HepG2 (cell line): ENCODE data around the gene NAV2. TPM values are rescaled to one million over a fixed set of nuclear protein-coding genes. Genes with fewer than 3 reads are reported as not detected.

Experiments
- ATAC-seq: fragments of 200-7000 bp; cut with Tn5 transposase; 3 replicates; pipeline ENCODE4 v1.9.1; 2020; ENCODE audit warnings: mild to moderate bottlenecking, moderate library complexity
- BruUV-seq: library from RNA; stranded (reverse); fragments of 400-500 nt; replicated peaks from 2 replicates; lab custom pipeline; 2021; lab: Mats Ljungman, UMichigan
- CTCF ChIA-PET: fragments of 300-600 bp; formaldehyde crosslinking; extraction: SDS; loops from one replicate; lab custom pipeline; 2021; ENCODE audit warnings: low total read pairs, inconsistent platforms, low intra/inter-chr PET ratio; lab: Yijun Ruan, JAX
- POLR2A ChIA-PET: fragments of 350-600 bp; sonication (Branson Sonifier 250); formaldehyde crosslinking; loops from one replicate; lab custom pipeline; 2020; ENCODE audit warnings: antibody characterized with exemption, inconsistent platforms; lab: Yijun Ruan, JAX
- DNase-seq: peaks from one replicate; pipeline ENCODE4 v3.0.0-alpha.2; 2015; ENCODE audit warnings: low spot score
- FAIRE-seq: peaks from 3 replicates; lab custom pipeline; 2011; peaks lifted over from hg19 to GRCh38; lab: Jason Lieb, UNC
- H2AFZ ChIP-seq: one replicate; pipeline ENCODE4 v1.6.1; 2011; ENCODE audit warnings: low read length, inconsistent platforms
- H3K27ac ChIP-seq: fragments of 300-600 bp; 3 replicates; pipeline ENCODE4 v1.8.0; 2011; ENCODE audit warnings: mixed run types, mild to moderate bottlenecking, mixed read lengths, low read length, inconsistent platforms; ENCODE audit not compliant: insufficient read depth; ENCODE audit errors: extremely low read length
- H3K27me3 ChIP-seq, 2 experiments: fragments of 200-600 bp in 1 of 2; 2 replicates in 1 of 2; 3 replicates in 1 of 2; pipeline versions ENCODE4 v1.6.0 to v1.8.0; 2011; ENCODE audit warnings: low read length in 2 of 2, mild to moderate bottlenecking in 2 of 2, moderate library complexity in 2 of 2, inconsistent platforms in 1 of 2; ENCODE audit not compliant: insufficient read depth in 2 of 2, control insufficient read depth in 1 of 2
- H3K36me3 ChIP-seq, 2 experiments: fragments of 200-600 bp in 1 of 2; replicated peaks in 1 of 2; 2 replicates in 1 of 2; 3 replicates in 1 of 2; pipeline versions ENCODE4 v1.5.1 to v1.8.0; 2011; ENCODE audit warnings: low read length in 2 of 2, inconsistent platforms in 1 of 2; ENCODE audit not compliant: insufficient read depth in 2 of 2, control insufficient read depth in 1 of 2
- H3K4me1 ChIP-seq: 2 replicates; pipeline ENCODE4 v1.5.1; 2012; ENCODE audit warnings: low read length, inconsistent platforms; ENCODE audit not compliant: insufficient read depth
- H3K4me2 ChIP-seq: 2 replicates; pipeline ENCODE4 v1.6.0; 2011; ENCODE audit warnings: low read depth, low read length, inconsistent platforms
- H3K4me3 ChIP-seq, 3 experiments: fragments of 200-600 bp in 1 of 3; sonication (generic), shearing (Covaris generic) in 1 of 3; replicated peaks in 1 of 3; 2 replicates each; pipeline ENCODE4 v1.5.1; 2011 to 2016; ENCODE audit warnings: low read length in 3 of 3, inconsistent platforms in 2 of 3, low read depth in 2 of 3, mild to moderate bottlenecking in 2 of 3, control low read depth in 1 of 3, mixed read lengths in 1 of 3; ENCODE audit not compliant: insufficient read depth in 1 of 3
- H3K79me2 ChIP-seq: one replicate; pipeline ENCODE4 v1.6.1; 2011; ENCODE audit warnings: low read length, inconsistent platforms; ENCODE audit not compliant: insufficient read depth
- H3K9ac ChIP-seq: 2 replicates; pipeline ENCODE4 v1.6.0; 2011; ENCODE audit warnings: mild to moderate bottlenecking, low read depth, low read length, inconsistent platforms; ENCODE audit not compliant: insufficient read depth
- H3K9me3 ChIP-seq: 2 replicates; pipeline ENCODE4 v1.5.1; 2012; ENCODE audit warnings: mild to moderate bottlenecking, low read length
- H4K20me1 ChIP-seq: 2 replicates; pipeline ENCODE4 v1.6.0; 2011; ENCODE audit warnings: inconsistent platforms, mild to moderate bottlenecking, low read length, moderate library complexity; ENCODE audit not compliant: insufficient read depth
- BHLHE40 ChIP-seq: IDR thresholded peaks from 2 replicates; pipeline ENCODE4 v1.6.1; 2011; ENCODE audit warnings: low read length, improper control_type of control experiment
- CCAR2 ChIP-seq: fragments of 200-400 bp; formaldehyde crosslinking; optimal IDR thresholded peaks from 2 replicates; pipeline ENCODE3; 2018; ENCODE audit warnings: low read depth, mild to moderate bottlenecking, low read length, moderate library complexity
- LCORL ChIP-seq, 2 experiments: fragments of 450-650 bp in 1 of 2; sonication (generic) in 1 of 2; formaldehyde crosslinking in 1 of 2; IDR thresholded peaks; 2 replicates each; pipeline versions ENCODE4 v1.5.0 to v1.6.1; 2017 to 2020; ENCODE audit warnings: antibody characterized with exemption in 1 of 2, missing genetic modification reagents in 1 of 2
- SP4 ChIP-seq: sonication (generic); formaldehyde crosslinking; IDR thresholded peaks from 2 replicates; pipeline ENCODE4 v1.8.1; 2023; ENCODE audit warnings: mild to moderate bottlenecking, missing genetic modification reagents
- ZBTB20 ChIP-seq: sonication (generic); formaldehyde crosslinking; IDR thresholded peaks from 2 replicates; pipeline ENCODE4 v1.8.1; 2023; ENCODE audit warnings: missing genetic modification reagents, low read depth, mild to moderate bottlenecking, borderline replicate concordance
- ZMAT5 ChIP-seq: sonication (generic); formaldehyde crosslinking; IDR thresholded peaks from 2 replicates; pipeline ENCODE4 v1.5.0; 2020; ENCODE audit warnings: mild to moderate bottlenecking, low read depth, missing genetic modification reagents, borderline replicate concordance
- ZNF275 ChIP-seq: sonication (generic); formaldehyde crosslinking; IDR thresholded peaks from 2 replicates; pipeline ENCODE4 v1.8.0; 2022; ENCODE audit warnings: missing genetic modification reagents, mild to moderate bottlenecking, inconsistent platforms, borderline replicate concordance
- ZNF337 ChIP-seq: sonication (generic); formaldehyde crosslinking; IDR thresholded peaks from 2 replicates; pipeline ENCODE4 v1.5.1; 2020; ENCODE audit warnings: missing genetic modification reagents, low read depth, mild to moderate bottlenecking, borderline replicate concordance
- ZSCAN25 ChIP-seq: sonication (generic); formaldehyde crosslinking; IDR thresholded peaks from 2 replicates; pipeline ENCODE4 v1.8.0; 2022; ENCODE audit warnings: mild to moderate bottlenecking, missing genetic modification reagents
- WGBS: methylation state at CpG from one replicate; pipeline ENCODE4 v1.1.6; 2017; ENCODE audit warnings: low lambda C conversion rate; 5-methylcytosine and 5-hydroxymethylcytosine counted together
- in situ Hi-C: cut with HindIII; loops from 2 replicates; pipeline ENCODE4 v1.10.0; 2017; ENCODE audit warnings: low pct_unique_long_range_greater_than_20kb; ENCODE audit not compliant: extremely low pct_ligation_motif_present
- intact Hi-C: fragments of 100-400 bp; cut with micrococcal nuclease; formaldehyde crosslinking; loops from one replicate; pipeline ENCODE4 v1.10.0; 2022; ENCODE audit not compliant: unreplicated experiment
- polyA plus RNA-seq, 8 experiments: library from polyadenylated mRNA; depleted of rRNA in 3 of 8; stranded (reverse) in 7 of 8; unstranded in 1 of 8; fragments of >200 nt; fragmentation: Illumina TruSeq in 4 of 8; extraction: Trizol in 4 of 8; gene quantifications; 2 replicates each; pipeline versions ENCODE4 v1.2.1 to v1.2.3, GENCODE V29; 2011 to 2016; ENCODE audit warnings: low read depth in 4 of 8, missing spikeins in 1 of 8, mixed read lengths in 1 of 8; ENCODE audit not compliant: insufficient read depth in 1 of 8
- total RNA-seq, 5 experiments: library from RNA; depleted of rRNA; stranded (reverse); fragments of >200 nt; fragmentation: Illumina TruSeq; extraction: Trizol; gene quantifications; 2 replicates each; pipeline ENCODE4 v1.2.3, GENCODE V29; 2016; ENCODE audit warnings: low read depth in 1 of 5
- TF ChIP-seq, protein P1 (sequence below): sonication (generic); formaldehyde crosslinking; IDR thresholded peaks from 2 replicates; pipeline ENCODE4 v1.4.0; 2020; ENCODE audit warnings: missing genetic modification reagents; ENCODE audit errors: not compliant biosample characterization
- TF ChIP-seq, protein P2 (sequence below): sonication (generic); formaldehyde crosslinking; IDR thresholded peaks from 2 replicates; pipeline ENCODE4 v1.4.0; 2020; ENCODE audit warnings: missing genetic modification reagents, borderline replicate concordance

Gene NAV2
- total and polyA plus RNA-seq, 2 of the 13 experiments (the other 11 are each of a cell fraction or from before 2014, with no cell fraction given): 9.3 to 34.6 TPM

- Histone ChIP-seq H3K27ac (no peak overlapping the region), H4K20me1 (no peaks in the 10 kb centered on the region), H3K4me1 (no peaks in the 10 kb centered on the region), H2AFZ (no peak overlapping the region), H3K4me2 (no peak overlapping the region), H3K4me3 (no peak overlapping the region), H3K79me2 (no peaks in the 10 kb centered on the region), H3K27me3 (peaks cover 0 to 12% of the 10 kb centered on the region in 2 experiments; a peak in 3 of 5 replicates), H3K36me3 (no peaks in the 10 kb centered on the region), H3K9me3 (no peaks in the 10 kb centered on the region), H3K9ac (no peak overlapping the region)
- ChIA-PET POLR2A (no interaction called here), CTCF (interaction anchor here (1.5 to 2.8 kb wide), 3 partner anchors 179 to 187 kb away, joined by 3 to 35 read pairs (median 11); no protein-coding TSS in a partner anchor)
- DNase-seq (no peak), FAIRE-seq (no peak), ATAC-seq (no peak)
- intact Hi-C loops: loop anchor here (2.0 kb wide), 2 partner anchors 159 to 673 kb away; no protein-coding TSS in a partner anchor
- in situ Hi-C loops: loop anchor here (5.0 kb wide), 1 partner anchor 159 kb away; no protein-coding TSS in a partner anchor
- TF ChIP-seq CCAR2: no peak
- BruUV-seq: no TSS peak
- 0% methylated on average over 2 of the region's 4 CpGs for WGBS
These were observed 31.0 kb downstream of the NAV2 start for GRCh38 chr11:19743622-19744021.

DNA sequence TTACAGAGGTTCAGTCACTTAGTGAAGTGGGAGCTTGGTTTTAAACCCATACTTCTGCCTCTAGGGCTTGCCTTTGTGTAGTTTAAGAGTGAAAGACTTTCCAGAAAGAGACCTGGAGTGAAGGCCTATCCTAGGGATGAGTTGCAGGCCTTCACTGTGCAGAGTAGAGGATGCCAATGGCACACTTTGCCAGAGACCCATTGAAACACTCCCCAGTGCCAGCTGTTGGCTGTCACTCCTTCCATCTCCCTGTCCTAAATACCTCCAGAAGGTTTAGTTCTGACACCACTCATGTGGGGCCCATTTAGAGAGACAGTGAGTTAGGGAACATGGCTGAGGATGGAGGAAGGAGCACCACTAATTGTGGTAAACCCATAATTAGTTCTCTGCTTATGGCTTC is 31.5 kb downstream of the NAV2 start:
- no peaks in the 10 kb centered on the region for H3K79me2 ChIP-seq
- H3K4me3 ChIP-seq: no peak overlapping the region
- DNase-seq (no peak), ATAC-seq (no peak), FAIRE-seq (no peak)
- in situ Hi-C loops (loop anchor here (5.0 kb wide), 1 partner anchor 158 kb away; no protein-coding TSS in a partner anchor), intact Hi-C loops (no loop called here)
- POLR2A ChIA-PET: no interaction called here
- no peaks in the 10 kb centered on the region for H3K9me3 ChIP-seq
- H3K27ac ChIP-seq: no peak overlapping the region
- no peak overlapping the region for H3K9ac ChIP-seq
- H3K27me3 ChIP-seq: peaks cover 0 to 6% of the 10 kb centered on the region in 2 experiments; a peak in 2 of 5 replicates
- H2AFZ ChIP-seq: no peak overlapping the region
- H3K4me1 ChIP-seq: no peaks in the 10 kb centered on the region
- no peaks in the 10 kb centered on the region for H3K36me3 ChIP-seq
- no peak overlapping the region for H3K4me2 ChIP-seq
- no TSS peak for BruUV-seq
- TF ChIP-seq ZNF275 (CRISPR knock-in tag) (no peak), LCORL (IDR thresholded peaks at IDR 0.05) (no peak), LCORL (CRISPR knock-in tag; IDR thresholded peaks at IDR 0.05) (no peak), ZBTB20 (CRISPR knock-in tag) (no peak), BHLHE40 (no peak), ZNF337 (CRISPR knock-in tag) (no peak), SP4 (CRISPR knock-in tag) (no peak), ZSCAN25 (no peak), ZMAT5 (CRISPR knock-in tag) (no peak)
- TF ChIP-seq, protein P1, sequence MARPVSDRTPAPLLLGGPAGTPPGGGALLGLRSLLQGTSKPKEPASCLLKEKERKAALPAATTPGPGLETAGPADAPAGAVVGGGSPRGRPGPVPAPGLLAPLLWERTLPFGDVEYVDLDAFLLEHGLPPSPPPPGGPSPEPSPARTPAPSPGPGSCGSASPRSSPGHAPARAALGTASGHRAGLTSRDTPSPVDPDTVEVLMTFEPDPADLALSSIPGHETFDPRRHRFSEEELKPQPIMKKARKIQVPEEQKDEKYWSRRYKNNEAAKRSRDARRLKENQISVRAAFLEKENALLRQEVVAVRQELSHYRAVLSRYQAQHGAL (CRISPR knock-in tag): no peak
- TF ChIP-seq, protein P2, sequence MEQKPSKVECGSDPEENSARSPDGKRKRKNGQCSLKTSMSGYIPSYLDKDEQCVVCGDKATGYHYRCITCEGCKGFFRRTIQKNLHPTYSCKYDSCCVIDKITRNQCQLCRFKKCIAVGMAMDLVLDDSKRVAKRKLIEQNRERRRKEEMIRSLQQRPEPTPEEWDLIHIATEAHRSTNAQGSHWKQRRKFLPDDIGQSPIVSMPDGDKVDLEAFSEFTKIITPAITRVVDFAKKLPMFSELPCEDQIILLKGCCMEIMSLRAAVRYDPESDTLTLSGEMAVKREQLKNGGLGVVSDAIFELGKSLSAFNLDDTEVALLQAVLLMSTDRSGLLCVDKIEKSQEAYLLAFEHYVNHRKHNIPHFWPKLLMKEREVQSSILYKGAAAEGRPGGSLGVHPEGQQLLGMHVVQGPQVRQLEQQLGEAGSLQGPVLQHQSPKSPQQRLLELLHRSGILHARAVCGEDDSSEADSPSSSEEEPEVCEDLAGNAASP (CRISPR knock-in tag): no peak
- CTCF ChIA-PET: no interaction called here
- H4K20me1 ChIP-seq: no peaks in the 10 kb centered on the region
